HepG2 (cell line): ENCODE measurements around the gene NPDC1. TPM values are rescaled to one million over a fixed set of nuclear protein-coding genes. Genes with fewer than 3 reads are reported as not detected.
A peak's percentile ranks its signal among the peaks of the same experiment; 100 is the strongest.

Experiments used
- AKAP8 ChIP-seq: sonication (generic); formaldehyde crosslinking; IDR thresholded peaks from 2 replicates; pipeline ENCODE4 v1.5.1; 2020; ENCODE audit warnings: mild to moderate bottlenecking, missing genetic modification reagents
- ARNT ChIP-seq: fragments of 450-650 bp; IDR thresholded peaks from 2 replicates; pipeline ENCODE4 v1.6.1; 2017
- HDAC1 ChIP-seq: sonication (generic); formaldehyde crosslinking; IDR thresholded peaks from 2 replicates; pipeline ENCODE4 v1.5.1; 2020; ENCODE audit warnings: mild to moderate bottlenecking, missing genetic modification reagents
- KDM6A ChIP-seq: IDR thresholded peaks from 2 replicates; pipeline ENCODE4 v1.6.1; 2016; ENCODE audit warnings: low read depth
- SAFB2 ChIP-seq: sonication (generic); formaldehyde crosslinking; IDR thresholded peaks from 2 replicates; pipeline ENCODE4 v1.5.1; 2020; ENCODE audit warnings: missing genetic modification reagents, low read depth, mild to moderate bottlenecking, borderline replicate concordance
- SALL1 ChIP-seq: sonication (generic); formaldehyde crosslinking; IDR thresholded peaks from 2 replicates; pipeline ENCODE4 v1.8.0; 2022; ENCODE audit warnings: mild to moderate bottlenecking, missing genetic modification reagents
- ZNF281 ChIP-seq: sonication (generic); formaldehyde crosslinking; IDR thresholded peaks from 2 replicates; pipeline ENCODE4 v1.4.0; 2020; ENCODE audit warnings: missing genetic modification reagents, borderline replicate concordance
- polyA plus RNA-seq, 8 experiments: library from polyadenylated mRNA; depleted of rRNA in 3 of 8; stranded (reverse) in 7 of 8; unstranded in 1 of 8; fragments of >200 nt; fragmentation: Illumina TruSeq in 4 of 8; extraction: Trizol in 4 of 8; gene quantifications; 2 replicates each; pipeline versions ENCODE4 v1.2.1 to v1.2.3, GENCODE V29; 2011 to 2016; ENCODE audit warnings: low read depth in 4 of 8, missing spikeins in 1 of 8, mixed read lengths in 1 of 8; ENCODE audit not compliant: insufficient read depth in 1 of 8
- total RNA-seq, 5 experiments: library from RNA; depleted of rRNA; stranded (reverse); fragments of >200 nt; fragmentation: Illumina TruSeq; extraction: Trizol; gene quantifications; 2 replicates each; pipeline ENCODE4 v1.2.3, GENCODE V29; 2016; ENCODE audit warnings: low read depth in 1 of 5
- TF ChIP-seq, protein P1 (sequence below): sonication (generic); formaldehyde crosslinking; conservative IDR thresholded peaks from 2 replicates; pipeline ENCODE4 v1.4.0; 2020; ENCODE audit warnings: missing genetic modification reagents
- TF ChIP-seq, protein P2 (sequence below): sonication (generic); formaldehyde crosslinking; IDR thresholded peaks from 2 replicates; pipeline ENCODE4 v1.5.1; 2020; ENCODE audit warnings: mild to moderate bottlenecking, missing genetic modification reagents
- TF ChIP-seq, protein P3 (sequence below): IDR thresholded peaks from 2 replicates; pipeline ENCODE4 v1.6.1; 2016; ENCODE audit warnings: missing genetic modification reagents, missing compliant biosample characterization

The NPDC1 gene
- total and polyA plus RNA-seq, 2 of the 13 experiments (the other 11 are each of a cell fraction or from before 2014, with no cell fraction given): 0.84 to 5.4 TPM

- TF ChIP-seq ZNF281 (CRISPR knock-in tag) (peak; percentile 40; the same call in 1 of the 2 replicates), AKAP8 (CRISPR knock-in tag) (no peak), SALL1 (CRISPR knock-in tag) (0 out of 2 replicates have a peak, but pooled peaks have one; percentile 25), KDM6A (CRISPR knock-in tag) (no peak), HDAC1 (0 out of 2 replicates have a peak, but pooled peaks have one; percentile 22), SAFB2 (CRISPR knock-in tag) (no peak), ARNT (no peak)
- TF ChIP-seq, protein P1, sequence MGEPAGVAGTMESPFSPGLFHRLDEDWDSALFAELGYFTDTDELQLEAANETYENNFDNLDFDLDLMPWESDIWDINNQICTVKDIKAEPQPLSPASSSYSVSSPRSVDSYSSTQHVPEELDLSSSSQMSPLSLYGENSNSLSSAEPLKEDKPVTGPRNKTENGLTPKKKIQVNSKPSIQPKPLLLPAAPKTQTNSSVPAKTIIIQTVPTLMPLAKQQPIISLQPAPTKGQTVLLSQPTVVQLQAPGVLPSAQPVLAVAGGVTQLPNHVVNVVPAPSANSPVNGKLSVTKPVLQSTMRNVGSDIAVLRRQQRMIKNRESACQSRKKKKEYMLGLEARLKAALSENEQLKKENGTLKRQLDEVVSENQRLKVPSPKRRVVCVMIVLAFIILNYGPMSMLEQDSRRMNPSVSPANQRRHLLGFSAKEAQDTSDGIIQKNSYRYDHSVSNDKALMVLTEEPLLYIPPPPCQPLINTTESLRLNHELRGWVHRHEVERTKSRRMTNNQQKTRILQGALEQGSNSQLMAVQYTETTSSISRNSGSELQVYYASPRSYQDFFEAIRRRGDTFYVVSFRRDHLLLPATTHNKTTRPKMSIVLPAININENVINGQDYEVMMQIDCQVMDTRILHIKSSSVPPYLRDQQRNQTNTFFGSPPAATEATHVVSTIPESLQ (CRISPR knock-in tag): no peak
- TF ChIP-seq, protein P2, sequence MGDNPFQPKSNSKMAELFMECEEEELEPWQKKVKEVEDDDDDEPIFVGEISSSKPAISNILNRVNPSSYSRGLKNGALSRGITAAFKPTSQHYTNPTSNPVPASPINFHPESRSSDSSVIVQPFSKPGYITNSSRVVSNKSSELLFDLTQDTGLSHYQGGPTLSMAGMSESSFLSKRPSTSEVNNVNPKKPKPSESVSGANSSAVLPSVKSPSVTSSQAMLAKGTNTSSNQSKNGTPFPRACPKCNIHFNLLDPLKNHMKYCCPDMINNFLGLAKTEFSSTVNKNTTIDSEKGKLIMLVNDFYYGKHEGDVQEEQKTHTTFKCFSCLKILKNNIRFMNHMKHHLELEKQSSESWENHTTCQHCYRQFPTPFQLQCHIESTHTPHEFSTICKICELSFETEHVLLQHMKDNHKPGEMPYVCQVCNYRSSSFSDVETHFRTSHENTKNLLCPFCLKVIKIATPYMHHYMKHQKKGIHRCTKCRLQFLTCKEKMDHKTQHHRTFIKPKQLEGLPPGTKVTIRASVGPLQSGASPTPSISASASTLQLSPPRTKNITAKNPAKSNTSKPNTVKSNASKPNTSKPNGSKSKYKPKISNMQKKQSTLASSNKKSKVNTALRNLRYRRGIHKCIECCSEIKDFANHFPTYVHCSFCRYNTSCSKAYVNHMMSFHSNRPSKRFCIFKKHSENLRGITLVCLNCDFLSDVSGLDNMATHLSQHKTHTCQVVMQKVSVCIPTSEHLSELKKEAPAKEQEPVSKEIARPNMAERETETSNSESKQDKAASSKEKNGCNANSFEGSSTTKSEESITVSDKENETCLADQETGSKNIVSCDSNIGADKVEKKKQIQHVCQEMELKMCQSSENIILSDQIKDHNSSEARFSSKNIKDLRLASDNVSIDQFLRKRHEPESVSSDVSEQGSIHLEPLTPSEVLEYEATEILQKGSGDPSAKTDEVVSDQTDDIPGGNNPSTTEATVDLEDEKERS (CRISPR knock-in tag): peak; percentile 42; the same call in 1 of the 2 replicates
- TF ChIP-seq, protein P3, sequence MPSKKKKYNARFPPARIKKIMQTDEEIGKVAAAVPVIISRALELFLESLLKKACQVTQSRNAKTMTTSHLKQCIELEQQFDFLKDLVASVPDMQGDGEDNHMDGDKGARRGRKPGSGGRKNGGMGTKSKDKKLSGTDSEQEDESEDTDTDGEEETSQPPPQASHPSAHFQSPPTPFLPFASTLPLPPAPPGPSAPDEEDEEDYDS: no peak
Measured at GRCh38 chr9:136990242-136990911, 55.6 kb downstream of the NPDC1 start (continued).
